ENCODE results near the gene AQP3.
"Not testable (repeated sequence)": the region's sequence is repeated elsewhere in the genome, so short reads cannot be mapped to it uniquely, and the experiment has no call there.

Gene AQP3

GRCh38 chr9:33446946-33447798 lies at the start of gene AQP3:
TSS of gene AQP3 (minus strand) at chr9:33447593. CDS start at chr9:33447530, 63 bp downstream.
- Histone ChIP-seq H3K9me3 (ENCODE audit: control insufficient read depth, insufficient read depth, low read length) (no peaks in the 10 kb centered on the region), H3K27ac (ENCODE audit: low read depth, low read length) (peak within 1 kb of the TSS; percentile 47), H3K9ac (ENCODE audit: low read depth, low read length) (no peak within 1 kb of the TSS), H3K36me3 (ENCODE audit: control insufficient read depth, insufficient read depth, low read length) (no peaks in the 10 kb centered on the region), H3K4me3 (ENCODE audit: low read depth, low read length) (peak within 1 kb of the TSS; percentile 72), H3K4me1 (ENCODE audit: control insufficient read depth, insufficient read depth, low read length) (peaks cover 12% of the 10 kb centered on the region), H3K27me3 (ENCODE audit: control insufficient read depth, insufficient read depth, low read length) (peaks cover 28% of the 10 kb centered on the region)

DNA sequence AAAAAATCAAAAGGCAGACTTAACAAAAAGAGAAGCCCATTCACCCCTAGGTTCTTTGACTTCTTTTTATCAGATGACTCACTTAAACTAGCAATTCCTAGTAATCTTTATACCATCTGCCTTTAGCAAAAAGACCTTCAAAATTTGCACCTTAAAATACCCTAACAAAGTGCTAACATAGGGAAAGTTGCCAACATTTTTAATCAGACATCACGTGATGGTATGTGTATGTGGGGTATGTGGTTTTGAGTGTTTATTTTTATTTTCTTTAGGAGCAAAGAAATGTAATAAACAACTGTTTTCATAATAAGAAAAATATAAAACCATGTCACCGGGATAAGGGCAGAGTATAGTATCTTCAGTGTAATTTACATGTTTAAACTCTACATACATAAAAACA lies 46.4 kb upstream of the AQP3 start:
- H3K36me3 ChIP-seq (ENCODE audit: control insufficient read depth, insufficient read depth, low read length); H3K27ac ChIP-seq (ENCODE audit: low read depth, low read length); H3K9ac ChIP-seq (ENCODE audit: low read depth, low read length); H3K4me3 ChIP-seq (ENCODE audit: low read depth, low read length); H3K27me3 ChIP-seq (ENCODE audit: control insufficient read depth, insufficient read depth, low read length); H3K9me3 ChIP-seq (ENCODE audit: control insufficient read depth, insufficient read depth, low read length); H3K4me1 ChIP-seq (ENCODE audit: control insufficient read depth, insufficient read depth, low read length): not testable (repeated sequence)

DNA sequence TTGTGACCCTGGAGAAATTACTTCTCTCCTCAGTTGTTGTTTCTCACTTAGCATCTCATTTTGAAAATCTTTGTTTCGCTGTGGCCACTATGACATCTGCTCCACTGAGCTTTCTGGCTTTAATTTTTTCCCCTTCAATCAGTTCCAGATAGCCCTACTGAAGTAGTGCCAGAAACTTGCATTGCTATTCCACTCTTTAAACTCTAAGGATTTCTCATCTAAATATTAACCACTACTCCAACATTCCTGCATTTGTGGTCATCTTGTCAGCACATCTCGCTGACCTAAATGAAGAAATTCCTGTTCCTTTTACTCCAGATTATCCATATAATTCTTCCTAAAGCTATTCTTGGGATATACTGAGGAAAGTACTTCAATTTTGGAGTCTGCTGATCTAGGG lies 41.7 kb upstream of the AQP3 start:
- Histone ChIP-seq H3K4me3 (ENCODE audit: low read depth, low read length) (no peak overlapping the region), H3K9ac (ENCODE audit: low read depth, low read length) (no peak overlapping the region), H3K4me1 (ENCODE audit: control insufficient read depth, insufficient read depth, low read length) (no peaks in the 10 kb centered on the region), H3K27me3 (ENCODE audit: control insufficient read depth, insufficient read depth, low read length) (no peaks in the 10 kb centered on the region), H3K36me3 (ENCODE audit: control insufficient read depth, insufficient read depth, low read length) (no peaks in the 10 kb centered on the region), H3K9me3 (ENCODE audit: control insufficient read depth, insufficient read depth, low read length) (no peaks in the 10 kb centered on the region), H3K27ac (ENCODE audit: low read depth, low read length) (no peak overlapping the region)

- not testable (repeated sequence) for H3K4me1 ChIP-seq (ENCODE audit: control insufficient read depth, insufficient read depth, low read length); H3K27ac ChIP-seq (ENCODE audit: low read depth, low read length); H3K9ac ChIP-seq (ENCODE audit: low read depth, low read length); H3K27me3 ChIP-seq (ENCODE audit: control insufficient read depth, insufficient read depth, low read length); H3K4me3 ChIP-seq (ENCODE audit: low read depth, low read length); H3K36me3 ChIP-seq (ENCODE audit: control insufficient read depth, insufficient read depth, low read length); H3K9me3 ChIP-seq (ENCODE audit: control insufficient read depth, insufficient read depth, low read length)
Observed at GRCh38 chr9:33485312-33485711, 37.9 kb upstream of the AQP3 start.

DNA sequence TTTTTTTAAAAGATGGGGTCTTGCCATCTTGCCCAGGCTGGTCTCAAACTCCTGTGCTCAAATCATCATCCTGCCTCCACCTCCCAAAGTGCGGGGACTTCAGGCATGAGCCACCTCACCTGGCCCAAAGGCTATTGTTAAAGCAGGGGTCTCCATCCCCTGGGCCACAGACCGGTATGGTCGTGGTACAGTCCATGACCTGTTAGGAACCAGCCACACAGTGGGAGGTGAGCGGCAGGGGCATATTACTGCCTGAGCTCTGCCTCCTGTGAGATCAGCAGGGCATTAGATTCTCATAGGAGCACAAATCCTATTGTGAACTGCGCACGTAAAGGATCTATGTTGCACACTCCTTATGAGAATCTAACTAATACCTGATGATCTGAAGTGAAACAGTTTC lies 33.6 kb upstream of the AQP3 start:
- Histone ChIP-seq H3K4me1 (ENCODE audit: control insufficient read depth, insufficient read depth, low read length) (no peaks in the 10 kb centered on the region), H3K4me3 (ENCODE audit: low read depth, low read length) (no peak overlapping the region), H3K36me3 (ENCODE audit: control insufficient read depth, insufficient read depth, low read length) (no peaks in the 10 kb centered on the region), H3K27me3 (ENCODE audit: control insufficient read depth, insufficient read depth, low read length) (no peaks in the 10 kb centered on the region), H3K27ac (ENCODE audit: low read depth, low read length) (no peak overlapping the region), H3K9me3 (ENCODE audit: control insufficient read depth, insufficient read depth, low read length) (no peaks in the 10 kb centered on the region), H3K9ac (ENCODE audit: low read depth, low read length) (no peak overlapping the region)

DNA sequence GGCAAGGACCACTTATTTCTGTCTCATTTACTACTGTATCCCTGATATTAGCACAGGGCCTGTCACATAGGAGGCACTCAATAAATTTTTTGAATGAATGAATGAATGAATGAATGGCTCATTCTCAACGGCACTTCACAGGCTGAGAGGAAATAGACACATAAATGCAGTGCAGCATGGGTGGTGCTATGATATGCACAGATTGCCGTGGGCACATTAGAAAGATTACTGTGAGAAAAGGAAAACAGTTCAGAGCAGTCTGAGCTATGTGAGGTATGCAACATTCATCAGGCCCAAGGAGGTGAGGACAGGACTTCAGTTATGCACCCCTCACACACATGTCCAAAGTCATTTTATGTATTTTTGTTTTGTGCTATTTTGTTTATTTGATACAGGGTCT lies 32.7 kb upstream of the AQP3 start:
- Histone ChIP-seq H3K9me3 (ENCODE audit: control insufficient read depth, insufficient read depth, low read length) (no peaks in the 10 kb centered on the region), H3K27me3 (ENCODE audit: control insufficient read depth, insufficient read depth, low read length) (no peaks in the 10 kb centered on the region), H3K9ac (ENCODE audit: low read depth, low read length) (no peak overlapping the region), H3K27ac (ENCODE audit: low read depth, low read length) (no peak overlapping the region), H3K4me3 (ENCODE audit: low read depth, low read length) (no peak overlapping the region), H3K4me1 (ENCODE audit: control insufficient read depth, insufficient read depth, low read length) (no peaks in the 10 kb centered on the region), H3K36me3 (ENCODE audit: control insufficient read depth, insufficient read depth, low read length) (no peaks in the 10 kb centered on the region)

DNA sequence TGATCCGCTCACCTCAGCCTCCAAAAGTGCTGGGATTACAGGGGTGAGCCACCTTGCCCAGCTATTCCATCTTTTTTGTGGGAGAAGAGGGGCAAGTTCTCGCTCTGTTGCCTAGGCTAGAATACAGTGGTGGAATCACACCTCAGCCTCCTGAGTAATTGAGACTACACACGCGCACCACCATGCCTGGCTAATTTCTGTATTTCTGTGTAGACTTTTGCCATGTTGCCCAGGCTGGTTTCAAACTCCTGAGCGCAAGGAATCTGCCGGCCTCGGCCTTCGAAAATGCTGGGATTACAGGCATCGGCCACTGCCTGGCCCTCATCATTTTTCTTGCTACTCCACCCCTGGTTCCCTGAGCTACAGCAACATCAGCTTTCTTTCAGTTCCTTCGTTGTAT lies 29.1 kb upstream of the AQP3 start:
- H3K36me3 ChIP-seq (ENCODE audit: control insufficient read depth, insufficient read depth, low read length) = peaks cover 9% of the 10 kb centered on the region
- H3K27me3 ChIP-seq (ENCODE audit: control insufficient read depth, insufficient read depth, low read length) = no peaks in the 10 kb centered on the region
- no peaks in the 10 kb centered on the region for H3K9me3 ChIP-seq (ENCODE audit: control insufficient read depth, insufficient read depth, low read length)
- H3K9ac ChIP-seq (ENCODE audit: low read depth, low read length) = no peak overlapping the region
- H3K4me3 ChIP-seq (ENCODE audit: low read depth, low read length) = no peak overlapping the region
- 0 out of 2 replicates have a peak, but pooled peaks cover 2% of the 10 kb centered on the region for H3K4me1 ChIP-seq (ENCODE audit: control insufficient read depth, insufficient read depth, low read length)
- no peak overlapping the region for H3K27ac ChIP-seq (ENCODE audit: low read depth, low read length)

GRCh38 chr9:33475357-33475756 lies 28.0 kb upstream of the AQP3 start:
- Histone ChIP-seq H3K36me3 (ENCODE audit: control insufficient read depth, insufficient read depth, low read length) (peaks cover 18% of the 10 kb centered on the region), H3K4me3 (ENCODE audit: low read depth, low read length) (no peak overlapping the region)

GRCh38 chr9:33473643-33474352 lies 26.4 kb upstream of the AQP3 start, which contains the start of gene NOL6:
TSS of gene NOL6 (minus strand) at chr9:33473924. CDS start at chr9:33473842, 82 bp downstream.
- no peak within 1 kb of the TSS for H3K27ac ChIP-seq (ENCODE audit: low read depth, low read length)
- peak within 1 kb of the TSS; percentile 92 for H3K4me3 ChIP-seq (ENCODE audit: low read depth, low read length)

More at GRCh38 chr9:33475357-33475756, 28.0 kb upstream of the AQP3 start:
- Histone ChIP-seq H3K4me1 (ENCODE audit: control insufficient read depth, insufficient read depth, low read length) (0 out of 2 replicates have a peak, but pooled peaks cover 2% of the 10 kb centered on the region), H3K27me3 (ENCODE audit: control insufficient read depth, insufficient read depth, low read length) (no peaks in the 10 kb centered on the region), H3K9ac (ENCODE audit: low read depth, low read length) (no peak overlapping the region), H3K9me3 (ENCODE audit: control insufficient read depth, insufficient read depth, low read length) (no peaks in the 10 kb centered on the region), H3K27ac (ENCODE audit: low read depth, low read length) (no peak overlapping the region)

GRCh38 chr9:33472881-33473615 lies 25.7 kb upstream of the AQP3 start:
- Histone ChIP-seq H3K27ac (ENCODE audit: low read depth, low read length) (no peak overlapping the region), H3K27me3 (ENCODE audit: control insufficient read depth, insufficient read depth, low read length) (no peaks in the 10 kb centered on the region), H3K36me3 (ENCODE audit: control insufficient read depth, insufficient read depth, low read length) (peaks cover 40% of the 10 kb centered on the region), H3K4me3 (ENCODE audit: low read depth, low read length) (peak overlapping the region; percentile 92), H3K4me1 (ENCODE audit: control insufficient read depth, insufficient read depth, low read length) (0 out of 2 replicates have a peak, but pooled peaks cover 2% of the 10 kb centered on the region), H3K9ac (ENCODE audit: low read depth, low read length) (peak overlapping the region; percentile 23), H3K9me3 (ENCODE audit: control insufficient read depth, insufficient read depth, low read length) (no peaks in the 10 kb centered on the region)

More at GRCh38 chr9:33473643-33474352, 26.4 kb upstream of the AQP3 start, which contains the start of gene NOL6:
- Histone ChIP-seq H3K27me3 (ENCODE audit: control insufficient read depth, insufficient read depth, low read length) (no peaks in the 10 kb centered on the region), H3K9ac (ENCODE audit: low read depth, low read length) (peak within 1 kb of the TSS; percentile 23), H3K9me3 (ENCODE audit: control insufficient read depth, insufficient read depth, low read length) (no peaks in the 10 kb centered on the region), H3K36me3 (ENCODE audit: control insufficient read depth, insufficient read depth, low read length) (peaks cover 32% of the 10 kb centered on the region), H3K4me1 (ENCODE audit: control insufficient read depth, insufficient read depth, low read length) (0 out of 2 replicates have a peak, but pooled peaks cover 2% of the 10 kb centered on the region)
